ENCODE measurements around the gene AUTS2.

AUTS2 gene

DNA sequence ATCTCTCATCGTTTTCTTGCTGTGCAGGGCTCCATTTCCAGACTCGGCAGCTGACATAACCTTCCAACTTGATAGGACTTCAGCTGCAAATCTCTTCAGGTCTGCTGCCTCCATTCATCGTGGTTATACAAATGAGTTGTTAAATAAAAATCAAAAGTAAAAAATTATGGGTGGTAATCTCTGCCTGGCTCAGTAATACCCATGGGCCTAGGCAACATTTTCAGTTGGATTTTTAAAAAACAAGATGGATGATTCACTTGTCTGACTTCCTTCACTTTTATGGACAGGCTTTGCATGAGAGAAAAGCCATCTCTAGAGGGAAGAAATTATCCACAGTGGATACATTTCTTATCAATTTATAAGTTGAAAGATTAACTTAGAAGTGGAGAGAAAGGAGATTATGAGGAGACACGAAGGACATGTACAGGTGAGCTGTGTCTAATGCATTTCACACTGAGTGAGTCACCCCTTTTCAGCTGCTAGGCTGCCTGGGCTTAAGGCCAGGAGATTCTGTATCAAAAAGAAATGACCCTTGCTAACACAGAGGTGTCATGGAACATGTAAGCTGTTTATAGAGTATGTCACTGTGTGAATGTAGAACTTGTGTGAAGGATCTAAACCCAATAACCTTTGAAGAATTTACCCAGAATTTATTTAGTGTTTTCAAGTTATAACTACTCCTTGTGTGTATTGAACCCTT lies 495.1 kb downstream of the AUTS2 start:
- DNase-seq (ENCODE audit: low spot score): no peak
- no peaks in the 10 kb centered on the region for H3K36me3 Mint-ChIP-seq (ENCODE audit: low read depth)
- H3K4me3 Mint-ChIP-seq: no peak overlapping the region
- H3K27ac Mint-ChIP-seq: no peak overlapping the region
- no peaks in the 10 kb centered on the region for H3K9me3 Mint-ChIP-seq
- H3K4me1 Mint-ChIP-seq (ENCODE audit: low read depth): no peaks in the 10 kb centered on the region
- no peaks in the 10 kb centered on the region for H3K27me3 Mint-ChIP-seq (ENCODE audit: low read depth)

DNA sequence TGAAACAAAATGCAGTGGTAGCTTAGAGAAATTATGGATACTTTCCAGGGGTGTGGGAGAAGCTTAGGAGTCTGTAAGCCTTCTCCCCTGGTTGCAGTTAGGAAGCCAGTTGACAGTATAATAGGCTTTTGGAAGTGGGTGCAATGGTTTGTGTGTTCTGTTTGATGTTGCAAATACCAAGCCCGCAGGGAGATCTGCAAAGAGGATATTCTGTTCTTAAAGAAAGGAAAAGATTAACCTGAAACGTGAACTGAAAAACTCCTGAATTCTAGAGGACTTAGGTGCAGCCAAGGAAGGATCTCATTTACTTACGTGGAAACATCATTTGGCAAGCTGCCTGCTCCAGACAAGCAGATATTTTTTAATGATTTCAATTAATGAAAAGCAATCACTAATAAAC lies 496.6 kb downstream of the AUTS2 start:
- H3K27me3 Mint-ChIP-seq (ENCODE audit: low read depth): no peaks in the 10 kb centered on the region
- no peak for DNase-seq (ENCODE audit: low spot score)
- no peaks in the 10 kb centered on the region for H3K36me3 Mint-ChIP-seq (ENCODE audit: low read depth)
- H3K9me3 Mint-ChIP-seq: no peaks in the 10 kb centered on the region
- H3K4me3 Mint-ChIP-seq: no peak overlapping the region
- no peaks in the 10 kb centered on the region for H3K4me1 Mint-ChIP-seq (ENCODE audit: low read depth)
- no peak overlapping the region for H3K27ac Mint-ChIP-seq

DNA sequence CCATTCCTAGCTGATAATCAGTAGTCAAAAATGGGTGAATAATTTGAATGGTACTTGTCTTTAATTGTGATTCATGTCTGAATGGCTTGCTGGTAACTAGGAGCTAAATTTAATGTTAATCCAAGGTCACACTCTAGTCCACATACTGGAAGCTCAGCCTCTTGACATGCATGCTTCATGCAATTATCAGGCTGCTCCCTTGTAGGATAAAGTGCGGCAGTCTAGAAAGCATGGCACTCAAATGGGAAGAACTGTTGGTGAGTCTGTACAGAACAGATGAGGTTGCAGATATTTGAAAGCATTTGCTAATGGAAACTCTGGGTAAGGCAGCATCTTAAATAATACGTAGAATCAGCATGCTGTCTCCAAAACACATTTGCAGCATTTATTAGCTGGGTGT lies 499.4 kb downstream of the AUTS2 start:
- Mint-ChIP-seq H3K27ac (no peak overlapping the region), H3K27me3 (ENCODE audit: low read depth) (no peaks in the 10 kb centered on the region), H3K4me1 (ENCODE audit: low read depth) (no peaks in the 10 kb centered on the region), H3K36me3 (ENCODE audit: low read depth) (no peaks in the 10 kb centered on the region), H3K4me3 (no peak overlapping the region), H3K9me3 (no peaks in the 10 kb centered on the region)
- DNase-seq (ENCODE audit: low spot score): no peak

DNA sequence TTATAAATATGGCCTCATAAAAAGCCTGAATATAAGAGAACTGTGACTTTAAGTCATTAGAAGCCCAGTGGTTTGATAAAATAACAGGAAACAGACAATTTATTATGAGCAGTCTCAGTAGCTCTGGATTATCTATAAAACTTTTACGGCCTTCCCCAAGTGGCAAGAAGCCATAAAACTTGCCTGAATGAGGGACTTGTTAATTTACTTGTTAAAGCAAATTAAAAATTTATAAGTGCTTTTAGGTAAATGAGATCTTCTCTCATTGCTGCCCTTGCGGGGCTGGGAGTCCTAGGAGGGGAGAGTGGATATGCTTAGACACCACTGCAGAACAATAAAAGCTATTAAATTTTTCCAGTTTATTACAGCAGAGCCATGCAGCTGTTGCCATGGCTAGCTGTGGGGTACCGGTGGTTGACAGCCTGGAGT lies 499.9 kb downstream of the AUTS2 start:
- Mint-ChIP-seq H3K27me3 (ENCODE audit: low read depth) (no peaks in the 10 kb centered on the region), H3K9me3 (no peaks in the 10 kb centered on the region), H3K36me3 (ENCODE audit: low read depth) (no peaks in the 10 kb centered on the region), H3K27ac (no peak overlapping the region), H3K4me3 (no peak overlapping the region), H3K4me1 (ENCODE audit: low read depth) (no peaks in the 10 kb centered on the region)
- no peak for DNase-seq (ENCODE audit: low spot score)

DNA sequence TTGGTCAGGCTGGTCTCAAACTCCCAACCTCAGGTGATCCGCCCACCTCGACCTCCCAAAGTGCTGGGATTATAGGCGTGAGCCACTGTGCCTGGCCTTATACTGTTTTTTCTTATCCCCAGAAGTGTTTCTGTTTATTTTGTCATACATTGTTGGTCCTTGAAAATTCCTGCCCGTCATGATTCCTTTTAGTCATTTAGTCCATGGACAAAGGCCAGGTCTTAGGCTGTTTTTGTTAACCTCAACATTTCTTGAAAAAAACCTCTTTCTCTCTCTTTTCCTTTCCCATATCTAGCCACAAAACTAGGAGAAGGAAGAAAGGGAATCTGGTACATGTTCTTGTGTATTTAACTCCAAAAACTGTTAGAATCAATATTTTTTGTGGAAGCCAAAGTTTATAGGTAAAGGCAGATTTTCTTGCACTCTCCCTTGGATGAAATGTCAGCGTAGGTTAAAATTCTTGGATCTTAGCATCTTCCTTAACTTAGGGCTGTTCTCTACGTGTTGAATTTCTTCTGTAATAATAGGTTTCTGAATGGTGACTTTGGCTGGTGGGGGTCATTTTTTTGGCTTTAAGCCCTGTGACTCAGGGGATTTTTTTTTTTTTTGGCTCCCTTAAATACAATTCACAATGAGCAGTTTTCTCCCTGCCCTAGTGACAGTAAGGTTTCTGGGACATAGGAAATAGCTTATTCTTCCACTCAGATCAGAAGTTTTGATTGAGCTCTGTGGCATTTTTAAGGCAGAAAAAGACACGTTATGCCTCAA lies 500.8 kb downstream of the AUTS2 start:
- DNase-seq (ENCODE audit: low spot score): no peak
- H3K27ac Mint-ChIP-seq: no peak overlapping the region
- no peaks in the 10 kb centered on the region for H3K9me3 Mint-ChIP-seq
- no peaks in the 10 kb centered on the region for H3K27me3 Mint-ChIP-seq (ENCODE audit: low read depth)
- no peak overlapping the region for H3K4me3 Mint-ChIP-seq
- no peaks in the 10 kb centered on the region for H3K36me3 Mint-ChIP-seq (ENCODE audit: low read depth)
- no peaks in the 10 kb centered on the region for H3K4me1 Mint-ChIP-seq (ENCODE audit: low read depth)

DNA sequence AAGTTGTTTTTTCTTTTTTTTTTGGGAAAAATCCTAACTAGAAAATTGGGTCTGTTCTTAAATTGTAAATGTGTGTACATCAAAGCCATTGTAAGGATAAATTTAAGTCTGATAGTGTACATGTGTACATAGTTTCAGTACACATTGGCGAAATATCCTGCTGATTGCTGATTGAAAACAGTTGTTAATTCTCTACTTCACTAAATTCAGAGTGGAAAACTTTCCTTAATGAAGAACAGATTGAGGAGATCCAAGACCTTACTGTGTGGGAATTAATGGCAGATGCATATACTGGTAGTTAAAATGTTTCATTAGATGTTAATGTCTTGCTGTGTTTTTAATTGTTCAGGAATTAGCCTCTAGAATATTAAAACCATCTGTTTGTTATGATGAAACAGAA lies 506.0 kb downstream of the AUTS2 start:
- Mint-ChIP-seq H3K36me3 (ENCODE audit: low read depth) (no peaks in the 10 kb centered on the region), H3K4me3 (no peak overlapping the region), H3K27me3 (ENCODE audit: low read depth) (no peaks in the 10 kb centered on the region), H3K9me3 (no peaks in the 10 kb centered on the region), H3K4me1 (ENCODE audit: low read depth) (no peaks in the 10 kb centered on the region), H3K27ac (no peak overlapping the region)
- no peak for DNase-seq (ENCODE audit: low spot score)

DNA sequence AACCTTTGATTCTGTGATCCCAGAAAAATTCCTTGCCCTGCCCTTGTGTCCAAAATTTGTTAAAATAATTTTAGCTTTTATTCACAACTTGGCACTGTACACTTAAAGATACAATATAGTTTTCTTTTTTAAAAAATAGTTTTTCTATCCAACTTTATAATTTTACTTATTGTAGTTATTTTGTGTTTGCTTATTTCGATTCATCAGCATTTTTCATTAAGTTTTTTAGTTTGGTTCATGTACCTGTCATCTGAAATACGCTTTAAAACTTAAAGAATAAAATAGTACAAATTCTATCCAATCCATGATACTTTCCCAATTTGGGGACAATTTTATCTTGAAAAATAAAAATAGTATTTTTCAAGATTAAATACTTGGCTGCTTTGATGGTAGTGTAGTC lies 514.8 kb downstream of the AUTS2 start:
- H3K27ac Mint-ChIP-seq: no peak overlapping the region
- no peak overlapping the region for H3K4me3 Mint-ChIP-seq
- no peaks in the 10 kb centered on the region for H3K9me3 Mint-ChIP-seq
- H3K36me3 Mint-ChIP-seq (ENCODE audit: low read depth): no peaks in the 10 kb centered on the region
- no peaks in the 10 kb centered on the region for H3K4me1 Mint-ChIP-seq (ENCODE audit: low read depth)
- no peaks in the 10 kb centered on the region for H3K27me3 Mint-ChIP-seq (ENCODE audit: low read depth)
- no peak for DNase-seq (ENCODE audit: low spot score)

DNA sequence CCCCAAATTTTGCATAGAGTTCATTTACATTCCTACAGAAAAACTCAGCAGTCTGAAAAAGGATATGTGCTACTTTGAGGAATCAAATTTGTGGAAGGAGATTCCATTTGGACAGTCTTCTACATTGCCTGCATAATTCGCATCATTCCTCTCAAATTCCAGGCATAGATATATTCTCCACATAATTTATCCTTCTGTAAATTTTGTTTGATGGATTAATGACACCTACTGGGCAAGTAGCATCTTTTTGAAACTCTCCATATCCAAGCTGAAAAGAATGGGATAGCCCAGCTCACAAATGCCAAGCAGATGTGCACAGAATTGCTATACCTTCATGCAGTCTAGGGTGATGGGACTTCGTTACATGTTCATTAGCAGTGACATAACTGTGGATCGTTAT lies 515.3 kb downstream of the AUTS2 start:
- Mint-ChIP-seq H3K9me3 (no peaks in the 10 kb centered on the region), H3K36me3 (ENCODE audit: low read depth) (no peaks in the 10 kb centered on the region), H3K4me1 (ENCODE audit: low read depth) (no peaks in the 10 kb centered on the region), H3K27ac (no peak overlapping the region), H3K4me3 (no peak overlapping the region), H3K27me3 (ENCODE audit: low read depth) (no peaks in the 10 kb centered on the region)
- no peak for DNase-seq (ENCODE audit: low spot score)

DNA sequence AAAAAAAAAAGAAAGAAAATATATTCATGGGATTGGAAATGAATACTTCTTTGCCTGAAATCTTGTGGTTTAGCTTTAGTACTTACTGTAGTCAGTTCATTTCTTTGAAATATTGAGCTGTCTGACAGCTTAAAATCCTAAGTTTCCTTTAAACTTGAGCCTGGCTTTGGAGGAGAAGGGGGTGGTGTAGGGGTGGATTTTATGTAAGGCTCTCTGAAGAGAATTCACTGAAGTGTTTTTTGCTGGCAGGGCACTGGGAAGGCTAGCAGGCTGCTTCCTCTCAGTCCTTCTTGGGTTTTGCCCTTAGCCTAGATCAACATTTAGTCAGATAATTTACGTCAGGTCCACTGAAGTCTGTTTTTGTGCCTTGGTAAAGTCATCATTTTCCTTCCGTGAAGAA lies 516.5 kb downstream of the AUTS2 start:
- no peak for DNase-seq (ENCODE audit: low spot score)
- Mint-ChIP-seq H3K36me3 (ENCODE audit: low read depth) (no peaks in the 10 kb centered on the region), H3K4me1 (ENCODE audit: low read depth) (no peaks in the 10 kb centered on the region), H3K27ac (no peak overlapping the region), H3K4me3 (no peak overlapping the region), H3K27me3 (ENCODE audit: low read depth) (no peaks in the 10 kb centered on the region), H3K9me3 (no peaks in the 10 kb centered on the region)

DNA sequence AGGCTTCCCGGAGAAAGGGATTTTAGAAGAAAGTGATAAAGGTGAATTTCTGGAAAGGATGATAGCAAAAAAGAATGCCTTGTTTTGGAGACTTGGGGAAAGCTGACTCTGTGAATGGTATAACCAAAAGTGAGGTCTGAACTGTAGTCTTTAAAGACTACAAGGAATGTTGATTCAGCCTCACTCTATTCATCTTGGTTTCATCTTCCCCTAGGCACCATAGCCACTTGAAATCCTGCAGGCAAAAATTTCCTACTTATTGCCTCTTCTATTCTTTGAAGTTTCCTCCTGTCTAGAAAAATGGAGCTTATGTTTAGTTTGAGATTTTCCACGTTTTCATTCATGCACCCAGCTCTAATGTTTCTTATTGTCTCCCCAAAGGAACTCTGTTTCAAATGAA lies 518.0 kb downstream of the AUTS2 start:
- H3K27ac Mint-ChIP-seq: no peak overlapping the region
- DNase-seq (ENCODE audit: low spot score): no peak
- no peaks in the 10 kb centered on the region for H3K27me3 Mint-ChIP-seq (ENCODE audit: low read depth)
- H3K9me3 Mint-ChIP-seq: peaks cover 3% of the 10 kb centered on the region
- no peaks in the 10 kb centered on the region for H3K36me3 Mint-ChIP-seq (ENCODE audit: low read depth)
- no peaks in the 10 kb centered on the region for H3K4me1 Mint-ChIP-seq (ENCODE audit: low read depth)
- H3K4me3 Mint-ChIP-seq: no peak overlapping the region

DNA sequence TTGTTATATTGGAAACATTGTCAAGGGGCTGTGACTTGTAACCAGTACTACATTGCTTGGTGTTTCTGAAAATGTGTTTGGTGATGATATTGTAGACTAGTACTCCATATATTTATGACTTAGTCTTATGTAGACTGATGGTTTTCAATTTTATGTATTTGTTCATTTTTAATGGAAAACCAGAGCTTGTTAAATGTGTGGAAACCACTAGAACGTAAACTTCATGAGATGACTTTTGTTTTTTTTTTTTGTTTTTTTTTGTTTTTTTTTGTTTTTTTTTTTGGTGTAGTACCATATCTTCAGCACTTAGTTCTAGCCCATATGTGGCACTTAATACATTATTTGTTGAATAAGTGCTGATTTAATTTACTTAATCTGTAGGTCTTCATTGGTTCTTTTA lies 518.6 kb downstream of the AUTS2 start:
- Mint-ChIP-seq H3K27ac (no peak overlapping the region), H3K36me3 (ENCODE audit: low read depth) (no peaks in the 10 kb centered on the region), H3K4me1 (ENCODE audit: low read depth) (no peaks in the 10 kb centered on the region), H3K27me3 (ENCODE audit: low read depth) (no peaks in the 10 kb centered on the region), H3K9me3 (peaks cover 7% of the 10 kb centered on the region), H3K4me3 (no peak overlapping the region)
- DNase-seq (ENCODE audit: low spot score): no peak

DNA sequence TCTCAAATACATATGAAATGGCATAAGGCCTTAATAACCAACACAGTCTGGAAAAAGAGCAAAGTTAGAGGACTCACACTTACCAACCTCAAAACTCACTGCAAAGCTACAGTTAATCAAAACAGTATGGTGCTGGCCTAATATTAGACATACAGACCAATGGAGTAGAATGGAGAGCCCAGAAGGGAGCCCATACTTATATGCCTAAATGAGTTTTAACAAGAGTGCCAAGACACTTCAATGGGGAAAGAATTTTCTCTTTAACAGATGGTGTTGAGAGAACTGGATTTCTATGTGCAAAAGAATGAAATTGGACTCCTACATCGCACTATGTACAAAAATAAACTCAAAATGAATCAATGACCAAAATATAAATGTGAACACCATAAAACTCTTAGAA lies 522.6 kb downstream of the AUTS2 start:
- Mint-ChIP-seq H3K9me3 (peaks cover 31% of the 10 kb centered on the region), H3K27me3 (ENCODE audit: low read depth) (no peaks in the 10 kb centered on the region), H3K36me3 (ENCODE audit: low read depth) (no peaks in the 10 kb centered on the region), H3K4me1 (ENCODE audit: low read depth) (no peaks in the 10 kb centered on the region), H3K27ac (no peak overlapping the region), H3K4me3 (no peak overlapping the region)
- no peak for DNase-seq (ENCODE audit: low spot score)

DNA sequence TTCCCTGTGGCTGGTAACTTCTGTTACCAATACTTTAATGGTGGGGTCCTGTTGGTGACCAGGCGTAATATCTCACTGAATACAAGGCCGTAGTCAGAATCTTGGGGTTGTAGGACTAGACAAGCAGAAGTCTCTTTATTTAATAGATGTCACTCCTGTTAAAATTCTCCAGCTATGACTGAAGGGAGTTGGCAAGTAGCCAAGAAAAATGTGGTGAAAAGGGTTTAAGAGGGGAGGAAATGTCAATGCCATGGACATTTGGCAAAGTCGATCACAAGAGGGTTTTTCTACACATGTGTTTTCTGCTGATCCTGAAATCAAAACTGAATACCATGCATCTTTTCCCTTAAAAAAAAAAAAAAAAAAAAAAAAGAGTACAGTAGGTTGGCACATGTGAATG lies 533.5 kb downstream of the AUTS2 start:
- no peaks in the 10 kb centered on the region for H3K4me1 Mint-ChIP-seq (ENCODE audit: low read depth)
- H3K9me3 Mint-ChIP-seq: peaks cover 4% of the 10 kb centered on the region
- no peaks in the 10 kb centered on the region for H3K27me3 Mint-ChIP-seq (ENCODE audit: low read depth)
- H3K36me3 Mint-ChIP-seq (ENCODE audit: low read depth): no peaks in the 10 kb centered on the region
- no peak overlapping the region for H3K4me3 Mint-ChIP-seq
- H3K27ac Mint-ChIP-seq: no peak overlapping the region
- no peak for DNase-seq (ENCODE audit: low spot score)

DNA sequence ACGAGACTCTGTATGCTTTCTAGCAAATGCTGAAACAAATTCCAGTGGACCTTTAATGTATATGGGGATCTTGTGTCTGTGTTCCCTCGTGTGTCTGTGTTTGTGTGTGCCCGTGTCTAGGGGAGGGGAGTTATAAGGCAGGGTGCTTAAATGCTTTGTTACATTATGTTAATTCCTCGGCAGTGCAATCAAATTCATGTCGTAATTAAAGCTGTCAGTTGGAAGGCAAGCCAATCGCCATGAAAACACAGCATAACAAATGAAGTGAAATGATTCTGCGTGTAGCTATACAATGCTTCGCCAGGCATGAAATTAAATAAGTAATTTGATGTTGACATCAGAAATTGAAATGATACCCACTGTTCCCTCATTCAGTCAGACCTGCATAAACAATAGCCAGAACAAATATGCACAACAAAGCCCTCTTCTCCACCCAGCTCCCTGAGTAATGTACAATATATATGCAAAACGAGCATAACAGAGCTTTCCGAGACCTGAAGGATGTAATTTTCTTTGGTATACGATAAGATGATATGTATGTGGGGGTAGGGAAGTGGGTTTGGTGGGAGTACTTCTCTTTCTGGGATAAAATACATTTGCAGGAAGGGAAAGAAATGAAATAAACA lies 534.1 kb downstream of the AUTS2 start:
- Mint-ChIP-seq H3K36me3 (ENCODE audit: low read depth) (no peaks in the 10 kb centered on the region), H3K4me3 (no peak overlapping the region), H3K27me3 (ENCODE audit: low read depth) (no peaks in the 10 kb centered on the region), H3K4me1 (ENCODE audit: low read depth) (no peaks in the 10 kb centered on the region), H3K9me3 (peaks cover 4% of the 10 kb centered on the region), H3K27ac (no peak overlapping the region)
- DNase-seq (ENCODE audit: low spot score): no peak

All from T-helper 2 cell treated with Interferon-gamma antibody and Interleukin-4, amounts not matched to agents 5 μg/mL and 100 μg/mL, for 36 hours (primary cell).